CD8-positive, alpha-beta memory T cell (primary cell): Measurements from ENCODE around the gene SHOX. TPM values are rescaled to one million over a fixed set of nuclear protein-coding genes. Genes with fewer than 3 reads are reported as not detected.

ENCODE experiments used
- CTCF ChIA-PET: fragments of 350-600 bp; sonication (Branson Sonifier 250); formaldehyde crosslinking; loops from one replicate; lab custom pipeline; 2021; ENCODE audit warnings: antibody characterized with exemption; lab: Charles Lee
- POLR2A ChIA-PET: fragments of 350-600 bp; sonication (Branson Sonifier 250); formaldehyde crosslinking; loops from one replicate; lab custom pipeline; 2021; ENCODE audit warnings: antibody characterized with exemption; lab: Charles Lee
- DNase-seq, 5 donors: peaks; one replicate each; pipeline versions ENCODE4 v3.0.0 to v3.0.0-alpha.2; 2020 to 2022; ENCODE audit warnings: mixed read lengths in 1 of 5
- H3K27ac ChIP-seq: one replicate; pipeline ENCODE4 v1.7.0; 2013; ENCODE audit warnings: low read depth, mild to moderate bottlenecking, low read length, moderate library complexity
- H3K27me3 ChIP-seq: 2 replicates; pipeline ENCODE4 v1.7.0; 2013; ENCODE audit warnings: low read length, mild to moderate bottlenecking; ENCODE audit not compliant: insufficient read depth, poor library complexity, severe bottlenecking
- H3K36me3 ChIP-seq: 2 replicates; pipeline ENCODE4 v1.7.0; 2013; ENCODE audit warnings: mild to moderate bottlenecking, low read length, moderate library complexity; ENCODE audit not compliant: insufficient read depth
- H3K4me1 ChIP-seq: 2 replicates; pipeline ENCODE4 v1.7.0; 2013; ENCODE audit warnings: mild to moderate bottlenecking, low read length, moderate library complexity; ENCODE audit not compliant: insufficient read depth
- H3K4me3 ChIP-seq: 2 replicates; pipeline ENCODE4 v1.7.0; 2013; ENCODE audit warnings: mild to moderate bottlenecking, low read length
- H3K9me3 ChIP-seq: 2 replicates; pipeline ENCODE4 v1.7.0; 2013; ENCODE audit warnings: mild to moderate bottlenecking, low read length
- H3K27ac Mint-ChIP-seq, 8 donors: one replicate each; pipeline ENCODE4 v1.8.0; 2020 to 2021; ENCODE audit warnings: mixed read lengths in 8 of 8, mild to moderate bottlenecking in 6 of 8, inconsistent platforms in 3 of 8, moderate library complexity in 3 of 8
- H3K27me3 Mint-ChIP-seq, 2 donors: one replicate each; pipeline ENCODE4 v1.8.0; 2020 to 2021; ENCODE audit warnings: mixed read lengths in 2 of 2, mild to moderate bottlenecking in 1 of 2, moderate library complexity in 1 of 2
- H3K36me3 Mint-ChIP-seq, 3 donors: one replicate each; pipeline ENCODE4 v1.8.0; 2020 to 2021; ENCODE audit warnings: mixed read lengths in 3 of 3, inconsistent platforms in 1 of 3, mild to moderate bottlenecking in 1 of 3
- H3K4me1 Mint-ChIP-seq, 3 donors: one replicate each; pipeline ENCODE4 v1.8.0; 2020 to 2021; ENCODE audit warnings: mixed read lengths in 3 of 3, inconsistent platforms in 1 of 3, mild to moderate bottlenecking in 1 of 3
- H3K4me3 Mint-ChIP-seq, 7 donors: one replicate each; pipeline ENCODE4 v1.8.0; 2020 to 2021; ENCODE audit warnings: mixed read lengths in 7 of 7, mild to moderate bottlenecking in 6 of 7, moderate library complexity in 4 of 7, inconsistent platforms in 2 of 7
- H3K9me3 Mint-ChIP-seq, 5 donors: one replicate each; pipeline ENCODE4 v1.8.0; 2020 to 2022; ENCODE audit warnings: mixed read lengths in 5 of 5, mild to moderate bottlenecking in 3 of 5, moderate library complexity in 2 of 5, inconsistent platforms in 1 of 5
- polyA plus RNA-seq: library from polyadenylated mRNA; unstranded; fragments of 300-500 nt; fragmentation: Illumina TruSeq; gene quantifications from one replicate; pipeline ENCODE4 v1.2.3, GENCODE V29; 2021
- total RNA-seq, 2 experiments: library from RNA; stranded (reverse); gene quantifications; one replicate each; pipeline ENCODE4 v1.2.3, GENCODE V29; 2021

SHOX gene
- total and polyA plus RNA-seq, 3 experiments from 2014 or later, result not detected

- no peaks in the 10 kb centered on the region for H3K36me3 ChIP-seq
- POLR2A ChIA-PET, result no interaction called here
- H3K27me3 ChIP-seq, result no peaks in the 10 kb centered on the region
- Mint-ChIP-seq H3K27ac (no peak overlapping the region), H3K4me3 (no peak overlapping the region), H3K9me3 (peaks cover 5 to 19% (median 10%) of the 10 kb centered on the region in 5 donors), H3K4me1 (no peaks in the 10 kb centered on the region), H3K27me3 (no peaks in the 10 kb centered on the region), H3K36me3 (no peaks in the 10 kb centered on the region)
- H3K4me3 ChIP-seq, result no peak overlapping the region
- no peak overlapping the region for H3K27ac ChIP-seq
- no peaks in the 10 kb centered on the region for H3K9me3 ChIP-seq
- no peak for DNase-seq
- H3K4me1 ChIP-seq, result no peaks in the 10 kb centered on the region
- CTCF ChIA-PET, result no interaction called here
Observed at GRCh38 chrX:683576-683975, 53.0 kb downstream of the SHOX start.

DNA sequence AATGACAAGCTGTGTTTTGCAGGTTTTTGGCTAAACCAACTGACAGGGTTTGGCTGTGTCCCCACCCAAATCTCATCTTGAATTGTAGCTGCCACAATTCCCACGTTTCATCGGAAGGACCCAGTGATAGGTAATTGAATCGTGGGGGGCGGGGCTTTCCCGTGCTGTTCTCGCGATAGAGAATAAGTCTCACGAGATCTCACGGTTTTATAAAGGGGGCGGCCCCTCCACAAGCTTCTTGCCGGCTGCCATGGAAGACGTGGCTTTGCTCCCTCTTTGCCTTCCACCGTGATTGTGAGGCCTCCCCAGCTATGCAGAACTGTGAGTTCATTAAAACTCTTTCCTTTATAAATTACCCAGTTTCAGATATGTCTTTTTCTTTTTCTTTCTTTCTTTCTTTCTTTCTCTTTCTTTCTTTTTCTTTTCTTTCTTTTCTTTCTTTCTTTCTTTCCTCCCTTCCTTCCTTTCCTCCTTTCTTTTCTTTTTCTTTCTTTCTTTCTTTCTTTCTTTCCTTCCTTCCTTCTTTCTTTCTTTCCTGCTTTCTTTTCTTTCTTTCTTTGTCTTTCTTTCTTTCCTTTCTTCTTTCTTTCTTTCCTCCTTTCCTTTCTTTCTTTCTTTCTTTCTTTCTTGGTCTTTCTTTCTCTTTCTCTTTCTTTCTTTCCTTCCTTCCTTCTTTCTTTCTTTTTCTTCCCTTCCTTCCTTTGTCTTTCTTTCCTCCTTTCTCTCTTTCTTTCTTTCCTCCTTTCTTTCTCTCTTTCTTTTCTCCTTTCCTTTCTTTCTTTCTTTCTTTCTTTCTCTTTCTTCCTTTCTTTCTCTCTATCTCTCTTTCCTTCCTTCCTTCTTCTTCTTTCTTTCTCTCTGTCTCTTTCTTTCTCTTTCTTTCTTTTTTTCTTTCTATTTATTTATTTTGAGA, 54.8 kb downstream of the SHOX start:
- no peak for DNase-seq
- Histone ChIP-seq H3K9me3 (no peaks in the 10 kb centered on the region), H3K27me3 (no peaks in the 10 kb centered on the region), H3K4me1 (no peaks in the 10 kb centered on the region), H3K4me3 (no peak overlapping the region), H3K36me3 (no peaks in the 10 kb centered on the region), H3K27ac (no peak overlapping the region)
- Mint-ChIP-seq H3K4me3 (no peak overlapping the region), H3K36me3 (no peaks in the 10 kb centered on the region), H3K9me3 (peaks cover 5 to 19% (median 10%) of the 10 kb centered on the region in 5 donors), H3K27ac (no peak overlapping the region), H3K27me3 (no peaks in the 10 kb centered on the region), H3K4me1 (no peaks in the 10 kb centered on the region)
- ChIA-PET POLR2A (no interaction called here), CTCF (no interaction called here)

GRCh38 chrX:689983-690382, 59.4 kb downstream of the SHOX start:
- no peaks in the 10 kb centered on the region for H3K4me1 Mint-ChIP-seq
- ChIA-PET POLR2A (no interaction called here), CTCF (no interaction called here)
- Histone ChIP-seq H3K9me3 (no peaks in the 10 kb centered on the region), H3K27me3 (no peaks in the 10 kb centered on the region), H3K4me3 (no peak overlapping the region), H3K36me3 (no peaks in the 10 kb centered on the region), H3K27ac (no peak overlapping the region), H3K4me1 (no peaks in the 10 kb centered on the region)
- H3K27ac Mint-ChIP-seq, result no peak overlapping the region
- H3K4me3 Mint-ChIP-seq, result no peak overlapping the region
- H3K27me3 Mint-ChIP-seq, result peaks cover 0 to 1% of the 10 kb centered on the region in 2 donors
- H3K36me3 Mint-ChIP-seq, result peaks cover 0 to 1% (median 0%) of the 10 kb centered on the region in 3 donors
- no peak for DNase-seq
- H3K9me3 Mint-ChIP-seq, result peaks cover 5 to 14% (median 11%) of the 10 kb centered on the region in 5 donors

GRCh38 chrX:694800-695199, 64.2 kb downstream of the SHOX start:
- Histone ChIP-seq H3K27ac (no peak overlapping the region), H3K9me3 (no peaks in the 10 kb centered on the region), H3K4me1 (no peaks in the 10 kb centered on the region), H3K4me3 (no peak overlapping the region), H3K27me3 (no peaks in the 10 kb centered on the region), H3K36me3 (no peaks in the 10 kb centered on the region)
- peaks cover 0 to 6% (median 4%) of the 10 kb centered on the region in 3 donors for H3K4me1 Mint-ChIP-seq
- peaks cover 0 to 4% (median 1%) of the 10 kb centered on the region in 3 donors for H3K36me3 Mint-ChIP-seq
- peaks cover 7 to 28% (median 18%) of the 10 kb centered on the region in 5 donors for H3K9me3 Mint-ChIP-seq
- H3K27ac Mint-ChIP-seq, result no peak overlapping the region
- no peak overlapping the region for H3K4me3 Mint-ChIP-seq
- DNase-seq, result no peak
- ChIA-PET CTCF (no interaction called here), POLR2A (no interaction called here)
- H3K27me3 Mint-ChIP-seq, result peaks cover 1 to 3% of the 10 kb centered on the region in 2 donors

DNA sequence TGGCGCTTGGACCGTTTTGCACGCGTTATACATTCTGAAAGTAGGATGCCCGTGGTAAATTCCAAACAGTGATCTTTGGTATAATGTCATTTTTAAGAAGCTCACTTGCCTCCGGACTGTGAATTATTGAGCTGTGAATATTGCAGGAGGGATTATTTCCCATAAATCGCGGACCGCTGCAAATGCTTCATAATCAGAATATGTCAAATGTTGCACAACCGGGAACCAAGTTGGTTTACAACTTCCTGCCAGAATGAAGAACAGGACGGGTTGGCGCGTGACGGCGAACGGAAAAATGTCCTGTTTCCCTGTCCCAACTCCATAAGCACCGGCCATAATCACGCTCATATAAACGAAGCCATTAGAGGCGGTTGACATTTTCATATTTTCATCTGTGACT, 67.6 kb downstream of the SHOX start:
- Mint-ChIP-seq H3K9me3 (peaks cover 6 to 35% (median 18%) of the 10 kb centered on the region in 5 donors), H3K4me1 (peaks cover 0 to 6% (median 4%) of the 10 kb centered on the region in 3 donors), H3K4me3 (no peak overlapping the region), H3K27me3 (peaks cover 1 to 3% of the 10 kb centered on the region in 2 donors), H3K36me3 (peaks cover 0 to 4% (median 1%) of the 10 kb centered on the region in 3 donors), H3K27ac (no peak overlapping the region)
- Histone ChIP-seq H3K27me3 (no peaks in the 10 kb centered on the region), H3K4me1 (no peaks in the 10 kb centered on the region), H3K27ac (no peak overlapping the region), H3K36me3 (no peaks in the 10 kb centered on the region), H3K9me3 (no peaks in the 10 kb centered on the region), H3K4me3 (no peak overlapping the region)
- POLR2A ChIA-PET, result no interaction called here
- CTCF ChIA-PET, result no interaction called here
- DNase-seq, result no peak

GRCh38 chrX:700936-701335, 70.3 kb downstream of the SHOX start:
- Histone ChIP-seq H3K27me3 (no peaks in the 10 kb centered on the region), H3K9me3 (no peaks in the 10 kb centered on the region), H3K4me3 (no peak overlapping the region), H3K36me3 (no peaks in the 10 kb centered on the region), H3K27ac (no peak overlapping the region), H3K4me1 (no peaks in the 10 kb centered on the region)
- Mint-ChIP-seq H3K27ac (no peak overlapping the region), H3K4me3 (no peak overlapping the region), H3K4me1 (peaks cover 0 to 6% (median 4%) of the 10 kb centered on the region in 3 donors), H3K9me3 (peaks cover 9 to 28% (median 11%) of the 10 kb centered on the region in 5 donors), H3K27me3 (peaks cover 0 to 3% of the 10 kb centered on the region in 2 donors), H3K36me3 (peaks cover 0 to 4% (median 0%) of the 10 kb centered on the region in 3 donors)
- CTCF ChIA-PET, result no interaction called here
- POLR2A ChIA-PET, result no interaction called here
- DNase-seq, result no peak

GRCh38 chrX:701673-702072, 71.1 kb downstream of the SHOX start:
- H3K4me1 ChIP-seq, result no peaks in the 10 kb centered on the region
- H3K9me3 Mint-ChIP-seq, result peaks cover 9 to 28% (median 15%) of the 10 kb centered on the region in 5 donors

DNA sequence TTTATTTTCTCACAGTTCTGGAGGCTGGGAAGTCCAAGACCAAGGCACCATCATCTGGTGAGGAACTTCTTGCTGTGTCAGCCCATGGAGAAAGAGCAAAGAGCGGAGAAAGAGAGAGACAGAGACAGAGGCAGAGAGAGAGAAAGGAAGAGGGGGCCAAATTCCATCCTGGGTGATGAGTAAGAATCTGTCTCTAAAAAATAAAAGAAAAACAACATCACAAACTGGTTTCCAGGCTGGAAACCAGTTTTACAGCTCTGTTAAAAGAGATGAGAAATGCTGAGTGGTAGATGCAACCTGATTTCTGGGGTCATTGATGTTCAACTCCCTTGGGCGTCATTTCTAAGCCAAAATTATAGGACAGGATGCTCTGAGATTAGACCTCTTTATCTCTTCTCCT, 72.9 kb downstream of the SHOX start:
- Mint-ChIP-seq H3K27ac (no peak overlapping the region), H3K4me3 (no peak overlapping the region), H3K27me3 (no peaks in the 10 kb centered on the region), H3K9me3 (peaks cover 10 to 22% (median 11%) of the 10 kb centered on the region in 5 donors), H3K4me1 (peaks cover 0 to 1% (median 0%) of the 10 kb centered on the region in 3 donors), H3K36me3 (no peaks in the 10 kb centered on the region)
- Histone ChIP-seq H3K36me3 (no peaks in the 10 kb centered on the region), H3K4me1 (no peaks in the 10 kb centered on the region), H3K9me3 (no peaks in the 10 kb centered on the region), H3K4me3 (no peak overlapping the region), H3K27ac (no peak overlapping the region), H3K27me3 (no peaks in the 10 kb centered on the region)
- no peak for DNase-seq
- ChIA-PET POLR2A (no interaction called here), CTCF (no interaction called here)

More at GRCh38 chrX:701673-702072, 71.1 kb downstream of the SHOX start:
- Mint-ChIP-seq H3K4me3 (no peak overlapping the region), H3K36me3 (peaks cover 0 to 4% (median 0%) of the 10 kb centered on the region in 3 donors), H3K4me1 (peaks cover 0 to 6% (median 4%) of the 10 kb centered on the region in 3 donors), H3K27me3 (peaks cover 0 to 3% of the 10 kb centered on the region in 2 donors), H3K27ac (no peak overlapping the region)
- Histone ChIP-seq H3K27me3 (no peaks in the 10 kb centered on the region), H3K9me3 (no peaks in the 10 kb centered on the region), H3K36me3 (no peaks in the 10 kb centered on the region), H3K4me3 (no peak overlapping the region), H3K27ac (no peak overlapping the region)
- ChIA-PET POLR2A (no interaction called here), CTCF (no interaction called here)
- no peak for DNase-seq
